Fibroblast of pulmonary artery (primary cell): Measurements from ENCODE around the gene NLE1.

ENCODE experiments used
- DNase-seq: peaks from one replicate; pipeline ENCODE4 v3.0.0-alpha.2; 2010; ENCODE audit warnings: low read depth
- H3K4me3 ChIP-seq: replicated peaks from 2 replicates; pipeline ENCODE4 v1.5.1; 2011; ENCODE audit warnings: low read depth, mild to moderate bottlenecking, control low read depth, low read length, moderate library complexity
- CTCF ChIP-seq: IDR thresholded peaks from 2 replicates; pipeline ENCODE4 v1.5.1; 2011; ENCODE audit warnings: mild to moderate bottlenecking, control low read depth, low read length, inconsistent platforms; ENCODE audit errors: missing control alignments

Gene NLE1

DNA sequence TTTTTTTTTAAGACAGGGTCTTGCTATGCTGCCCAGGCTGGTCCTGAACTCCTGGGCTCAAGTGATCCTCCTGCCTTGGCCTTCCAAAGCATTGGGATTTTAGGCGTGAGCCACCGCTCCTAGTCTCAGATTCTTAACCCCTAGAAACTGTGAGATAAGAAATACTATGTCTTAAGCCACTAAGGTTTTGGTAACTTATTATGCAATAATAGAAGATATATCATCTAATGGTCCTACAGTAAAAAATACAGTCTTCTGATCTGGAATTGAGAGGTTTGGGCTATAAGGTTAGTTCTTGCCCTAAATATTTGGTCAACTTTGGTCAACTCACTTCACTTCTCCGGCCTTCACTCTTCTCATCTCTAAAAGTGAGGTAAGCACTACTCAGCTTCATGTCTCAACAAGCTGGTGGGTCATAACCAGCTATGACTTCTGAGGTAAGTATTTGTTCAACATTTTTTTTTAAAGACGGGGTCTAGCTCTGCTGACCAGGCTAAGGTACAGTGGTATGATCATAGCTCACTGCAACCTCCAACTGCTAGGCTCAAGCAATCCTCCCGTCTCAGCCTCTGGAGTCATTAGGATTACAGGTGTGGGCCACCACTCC is 37.2 kb downstream of the NLE1 start:
- TF ChIP-seq CTCF = no peak
- H3K4me3 ChIP-seq = no peak overlapping the region
- no peak for DNase-seq

DNA sequence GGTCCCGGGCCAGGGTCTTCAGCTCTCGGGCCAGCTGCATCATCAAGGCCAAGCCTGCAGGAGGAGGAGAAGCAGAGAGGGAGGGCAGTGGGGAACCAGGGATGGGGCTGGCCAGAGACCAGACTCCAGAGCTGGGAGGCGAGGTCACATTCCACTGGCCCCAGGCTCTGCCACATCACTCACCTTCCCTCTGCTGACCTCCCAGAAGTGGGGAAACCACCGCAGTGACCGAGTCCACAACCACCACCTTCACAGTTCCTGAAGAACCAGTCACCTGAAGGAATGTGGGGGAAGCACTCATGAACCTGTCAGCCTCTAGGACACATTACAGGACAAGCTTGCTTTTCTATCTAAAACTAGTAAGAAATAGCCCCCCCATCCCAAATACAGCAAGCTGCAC is 38.8 kb downstream of the NLE1 start:
- no peak overlapping the region for H3K4me3 ChIP-seq
- no peak for TF ChIP-seq CTCF
- no peak for DNase-seq

GRCh38 chr17:35101725-35102124 is 40.4 kb downstream of the NLE1 start:
- TF ChIP-seq CTCF = no peak
- no peak overlapping the region for H3K4me3 ChIP-seq
- no peak for DNase-seq

DNA sequence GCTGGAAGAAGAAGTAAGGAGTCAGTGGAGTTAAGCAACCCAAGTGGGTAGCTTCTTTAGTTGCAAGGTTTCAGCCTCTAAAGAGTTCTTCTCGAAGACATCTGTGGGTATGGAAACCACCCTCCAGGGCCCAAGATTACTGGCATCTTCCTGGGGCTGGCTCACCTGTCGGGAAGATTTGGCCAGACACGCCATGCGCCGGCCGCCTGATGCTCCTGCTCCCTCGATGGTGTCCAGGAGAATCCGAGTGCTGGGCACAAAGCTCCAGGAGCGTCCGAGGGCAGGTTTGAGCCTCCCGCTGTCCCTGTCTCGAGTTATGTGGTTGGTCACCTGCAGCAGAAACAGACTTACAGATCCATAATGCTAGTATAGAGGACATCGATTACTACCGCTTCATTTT is 41.1 kb downstream of the NLE1 start:
- H3K4me3 ChIP-seq = no peak overlapping the region
- no peak for DNase-seq
- TF ChIP-seq CTCF = no peak

DNA sequence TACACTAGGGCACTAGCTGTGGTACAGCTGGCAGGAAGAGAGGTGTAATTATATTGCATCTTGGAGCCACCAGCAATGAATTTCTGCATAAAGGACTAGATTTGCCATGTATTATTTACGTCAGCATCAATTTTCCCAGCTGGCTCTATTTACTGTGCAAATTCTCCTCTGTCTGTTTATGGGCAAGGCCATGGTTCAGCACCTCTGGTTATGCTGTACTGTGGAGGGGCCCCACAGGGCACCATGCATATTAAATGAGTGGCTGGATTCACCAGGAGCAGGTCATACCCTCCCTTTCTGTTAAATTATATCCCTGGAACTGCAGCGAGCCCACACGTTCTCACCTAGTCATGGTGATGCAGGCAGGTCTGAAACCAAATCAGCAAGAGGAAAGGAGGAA is 42.2 kb downstream of the NLE1 start:
- TF ChIP-seq CTCF = no peak
- DNase-seq = no peak
- no peak overlapping the region for H3K4me3 ChIP-seq

DNA sequence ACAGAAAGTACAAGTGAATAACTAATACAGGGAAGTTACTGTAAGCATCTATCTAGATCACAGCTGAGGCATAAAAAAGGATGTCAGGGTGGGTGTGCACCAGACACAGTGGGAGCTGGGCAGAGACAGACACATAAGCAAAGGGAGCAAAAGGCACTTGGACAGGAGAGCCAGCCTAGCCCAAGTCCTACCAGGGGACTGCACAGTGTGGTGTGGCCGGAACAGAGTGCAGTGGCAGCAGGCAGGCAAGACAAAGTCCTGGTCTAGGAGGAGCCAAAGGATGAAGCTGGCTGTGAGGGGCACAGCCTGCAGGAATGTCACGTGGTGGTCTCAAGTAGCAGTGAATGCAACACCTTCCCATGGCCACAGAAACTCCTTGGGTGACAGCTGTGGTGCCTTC is 44.3 kb downstream of the NLE1 start:
- no peak overlapping the region for H3K4me3 ChIP-seq
- DNase-seq = no peak
- no peak for TF ChIP-seq CTCF

- H3K4me3 ChIP-seq = no peak overlapping the region
- no peak for TF ChIP-seq CTCF
- DNase-seq = no peak
These were observed 46.4 kb downstream of the NLE1 start for GRCh38 chr17:35095741-35096140.
